B cell (primary cell): Measurements from ENCODE around the gene ALDOB.

Source experiments
- CTCF ChIP-seq: fragments of 200-600 bp; IDR thresholded peaks from one replicate; pipeline ENCODE4 v1.8.0; 2022; ENCODE audit warnings: antibody characterized with exemption, mild to moderate bottlenecking
- EZH2 ChIP-seq: IDR thresholded peaks from 2 replicates; pipeline ENCODE4 v1.6.1; 2012; ENCODE audit warnings: borderline replicate concordance, low read depth, mild to moderate bottlenecking, moderate library complexity, low read length; ENCODE audit not compliant: insufficient read depth, poor library complexity, severe bottlenecking

GRCh38 chr9:101432740-101433139, 2.8 kb downstream of the ALDOB start:
- TF ChIP-seq CTCF (no peak), EZH2 (no peak)
